Suprapubic skin (tissue), 4 donors: ENCODE measurements around the gene HSPA1L.

ENCODE experiments used
- EP300 ChIP-seq: sonication (generic); formaldehyde crosslinking; IDR thresholded peaks from one replicate; pipeline ENCODE4 v1.6.1; 2017; ENCODE audit warnings: antibody characterized with exemption
- POLR2A ChIP-seq, 2 donors: fragments of 450-650 bp; IDR thresholded peaks; one replicate each; pipeline ENCODE4 v1.6.1; 2017; ENCODE audit warnings: antibody characterized with exemption in 2 of 2, mild to moderate bottlenecking in 2 of 2, moderate library complexity in 2 of 2
- POLR2AphosphoS5 ChIP-seq, 3 donors: sonication (generic); formaldehyde crosslinking; IDR thresholded peaks; one replicate each; pipeline ENCODE4 v1.6.1; 2017; ENCODE audit warnings: antibody characterized with exemption in 3 of 3
- TF ChIP-seq, protein P1 (sequence below), 2 donors: fragments of 200-600 bp in 1 of 2; fragments of 450-650 bp in 1 of 2; sonication (generic) in 1 of 2; IDR thresholded peaks; one replicate each; pipeline ENCODE4 v1.5.1; 2016 to 2019; ENCODE audit warnings: antibody characterized with exemption in 2 of 2, mild to moderate bottlenecking in 1 of 2, moderate library complexity in 1 of 2

DNA sequence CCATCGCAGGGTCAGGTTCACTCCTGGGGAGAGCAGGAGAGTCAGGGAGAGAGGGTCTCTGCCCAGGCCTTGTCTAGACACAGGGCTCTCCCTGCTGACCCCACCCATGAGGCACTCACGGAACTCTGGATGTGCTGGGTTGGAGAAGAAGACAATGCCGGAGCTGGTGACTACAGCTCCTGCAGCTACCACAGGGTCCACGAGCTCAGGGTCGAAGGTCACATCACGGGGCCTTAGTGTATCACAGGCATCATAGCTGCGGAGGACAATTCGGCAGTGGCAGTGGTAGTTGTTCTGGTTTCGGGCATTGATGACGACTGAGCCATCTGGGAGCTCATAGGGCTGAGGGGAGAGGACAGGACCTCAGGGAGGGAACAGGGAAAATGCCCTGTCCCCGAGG lies 44.8 kb upstream of the HSPA1L start:
- TF ChIP-seq, protein P1, sequence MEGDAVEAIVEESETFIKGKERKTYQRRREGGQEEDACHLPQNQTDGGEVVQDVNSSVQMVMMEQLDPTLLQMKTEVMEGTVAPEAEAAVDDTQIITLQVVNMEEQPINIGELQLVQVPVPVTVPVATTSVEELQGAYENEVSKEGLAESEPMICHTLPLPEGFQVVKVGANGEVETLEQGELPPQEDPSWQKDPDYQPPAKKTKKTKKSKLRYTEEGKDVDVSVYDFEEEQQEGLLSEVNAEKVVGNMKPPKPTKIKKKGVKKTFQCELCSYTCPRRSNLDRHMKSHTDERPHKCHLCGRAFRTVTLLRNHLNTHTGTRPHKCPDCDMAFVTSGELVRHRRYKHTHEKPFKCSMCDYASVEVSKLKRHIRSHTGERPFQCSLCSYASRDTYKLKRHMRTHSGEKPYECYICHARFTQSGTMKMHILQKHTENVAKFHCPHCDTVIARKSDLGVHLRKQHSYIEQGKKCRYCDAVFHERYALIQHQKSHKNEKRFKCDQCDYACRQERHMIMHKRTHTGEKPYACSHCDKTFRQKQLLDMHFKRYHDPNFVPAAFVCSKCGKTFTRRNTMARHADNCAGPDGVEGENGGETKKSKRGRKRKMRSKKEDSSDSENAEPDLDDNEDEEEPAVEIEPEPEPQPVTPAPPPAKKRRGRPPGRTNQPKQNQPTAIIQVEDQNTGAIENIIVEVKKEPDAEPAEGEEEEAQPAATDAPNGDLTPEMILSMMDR (IDR thresholded peaks at IDR 0.05), result no peak
- TF ChIP-seq EP300 (no peak), POLR2A (IDR thresholded peaks at IDR 0.05) (no peak), POLR2AphosphoS5 (IDR thresholded peaks at IDR 0.05) (no peak)
